WTC11 (cell line): ENCODE measurements around the gene PNRC1.

Experiments
- ATF1 ChIP-seq: sonication (generic); formaldehyde crosslinking; IDR thresholded peaks from 2 replicates; pipeline ENCODE4 v1.8.1; 2023; ENCODE audit warnings: mild to moderate bottlenecking, moderate library complexity, missing genetic modification reagents
- IRF2 ChIP-seq: sonication (generic); formaldehyde crosslinking; IDR thresholded peaks from 2 replicates; pipeline ENCODE4 v1.8.0; 2022; ENCODE audit warnings: low read depth, missing genetic modification reagents, borderline replicate concordance
- NFE2L1 ChIP-seq: sonication (generic); formaldehyde crosslinking; IDR thresholded peaks from 2 replicates; pipeline ENCODE4 v1.8.1; 2023; ENCODE audit warnings: missing genetic modification reagents
- TCF7 ChIP-seq: sonication (generic); formaldehyde crosslinking; IDR thresholded peaks from 2 replicates; pipeline ENCODE4 v1.8.0; 2022; ENCODE audit warnings: mild to moderate bottlenecking, low read depth, missing genetic modification reagents, moderate library complexity
- TP53 ChIP-seq: sonication (generic); formaldehyde crosslinking; IDR thresholded peaks from 2 replicates; pipeline ENCODE4 v1.8.1; 2023; ENCODE audit warnings: mild to moderate bottlenecking, missing genetic modification reagents
- TF ChIP-seq, protein P1 (sequence below): fragments of 200-600 bp; IDR thresholded peaks from 2 replicates; pipeline ENCODE4 v1.8.0; 2022; ENCODE audit warnings: antibody characterized with exemption
- TF ChIP-seq, protein P2 (sequence below): sonication (generic); formaldehyde crosslinking; IDR thresholded peaks from 2 replicates; pipeline ENCODE4 v1.8.1; 2023; ENCODE audit warnings: mild to moderate bottlenecking, missing genetic modification reagents, moderate library complexity
- TF ChIP-seq, protein P3 (sequence below): sonication (generic); formaldehyde crosslinking; IDR thresholded peaks from 2 replicates; pipeline ENCODE4 v1.8.0; 2022; ENCODE audit warnings: mild to moderate bottlenecking, missing genetic modification reagents
- TF ChIP-seq, protein P4 (sequence below): sonication (generic); formaldehyde crosslinking; IDR thresholded peaks from 2 replicates; pipeline ENCODE4 v1.8.1; 2023; ENCODE audit warnings: mild to moderate bottlenecking, missing genetic modification reagents
- TF ChIP-seq, protein P5 (sequence below): sonication (generic); formaldehyde crosslinking; conservative IDR thresholded peaks from 2 replicates; pipeline ENCODE4 v1.8.1; 2023; ENCODE audit warnings: mild to moderate bottlenecking, low read depth, missing genetic modification reagents, moderate library complexity
- TF ChIP-seq, protein P6 (sequence below): sonication (generic); formaldehyde crosslinking; IDR thresholded peaks from 2 replicates; pipeline ENCODE4 v1.8.1; 2023; ENCODE audit warnings: mild to moderate bottlenecking, moderate library complexity, missing genetic modification reagents

DNA sequence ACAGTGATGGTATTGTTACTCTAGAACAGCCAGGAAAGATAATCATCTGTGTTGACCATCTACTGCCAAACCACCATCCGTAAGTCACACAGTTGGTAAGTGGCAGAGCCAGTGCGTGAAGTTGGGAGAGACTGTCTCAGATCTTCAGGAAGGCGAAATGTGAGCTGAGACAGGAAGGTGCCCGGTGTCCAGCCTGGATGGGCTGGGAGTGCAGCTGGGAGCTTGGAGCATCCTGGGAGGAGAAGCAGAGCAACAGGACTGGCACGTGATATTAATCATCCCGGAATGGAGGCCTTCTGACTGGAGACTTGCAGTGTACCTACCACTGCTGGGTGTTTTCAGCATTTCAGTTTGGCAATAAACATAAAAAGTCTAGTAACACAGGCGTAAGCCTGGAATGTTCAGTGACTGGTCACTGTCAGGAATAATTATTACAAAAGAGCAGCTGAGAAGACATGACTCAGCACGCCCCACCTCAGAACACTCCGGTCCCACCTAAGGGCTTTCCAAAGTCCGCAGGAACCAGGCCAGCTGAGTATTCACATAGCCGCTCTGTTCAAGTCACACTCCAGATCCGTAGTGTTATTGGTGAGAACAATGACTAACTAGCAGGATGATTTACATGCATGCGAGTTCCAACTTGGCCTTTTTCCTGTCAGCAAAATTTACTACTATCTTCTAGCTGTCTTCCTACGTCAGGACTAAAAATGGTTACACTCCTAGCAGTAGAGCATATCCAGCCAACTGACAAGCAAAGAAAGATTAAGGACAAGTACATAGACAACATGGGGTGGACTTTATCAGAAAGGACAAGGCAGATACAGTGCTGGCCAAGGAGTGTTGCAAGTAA, 45.1 kb upstream of the PNRC1 start:
- TF ChIP-seq ATF1, result no peak
- TF ChIP-seq, protein P1, sequence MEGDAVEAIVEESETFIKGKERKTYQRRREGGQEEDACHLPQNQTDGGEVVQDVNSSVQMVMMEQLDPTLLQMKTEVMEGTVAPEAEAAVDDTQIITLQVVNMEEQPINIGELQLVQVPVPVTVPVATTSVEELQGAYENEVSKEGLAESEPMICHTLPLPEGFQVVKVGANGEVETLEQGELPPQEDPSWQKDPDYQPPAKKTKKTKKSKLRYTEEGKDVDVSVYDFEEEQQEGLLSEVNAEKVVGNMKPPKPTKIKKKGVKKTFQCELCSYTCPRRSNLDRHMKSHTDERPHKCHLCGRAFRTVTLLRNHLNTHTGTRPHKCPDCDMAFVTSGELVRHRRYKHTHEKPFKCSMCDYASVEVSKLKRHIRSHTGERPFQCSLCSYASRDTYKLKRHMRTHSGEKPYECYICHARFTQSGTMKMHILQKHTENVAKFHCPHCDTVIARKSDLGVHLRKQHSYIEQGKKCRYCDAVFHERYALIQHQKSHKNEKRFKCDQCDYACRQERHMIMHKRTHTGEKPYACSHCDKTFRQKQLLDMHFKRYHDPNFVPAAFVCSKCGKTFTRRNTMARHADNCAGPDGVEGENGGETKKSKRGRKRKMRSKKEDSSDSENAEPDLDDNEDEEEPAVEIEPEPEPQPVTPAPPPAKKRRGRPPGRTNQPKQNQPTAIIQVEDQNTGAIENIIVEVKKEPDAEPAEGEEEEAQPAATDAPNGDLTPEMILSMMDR, result no peak
- no peak for TF ChIP-seq TCF7
- TF ChIP-seq, protein P2, sequence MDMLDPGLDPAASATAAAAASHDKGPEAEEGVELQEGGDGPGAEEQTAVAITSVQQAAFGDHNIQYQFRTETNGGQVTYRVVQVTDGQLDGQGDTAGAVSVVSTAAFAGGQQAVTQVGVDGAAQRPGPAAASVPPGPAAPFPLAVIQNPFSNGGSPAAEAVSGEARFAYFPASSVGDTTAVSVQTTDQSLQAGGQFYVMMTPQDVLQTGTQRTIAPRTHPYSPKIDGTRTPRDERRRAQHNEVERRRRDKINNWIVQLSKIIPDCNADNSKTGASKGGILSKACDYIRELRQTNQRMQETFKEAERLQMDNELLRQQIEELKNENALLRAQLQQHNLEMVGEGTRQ (CRISPR knock-in tag), result no peak
- TF ChIP-seq NFE2L1 (CRISPR knock-in tag), result no peak
- TF ChIP-seq, protein P3, sequence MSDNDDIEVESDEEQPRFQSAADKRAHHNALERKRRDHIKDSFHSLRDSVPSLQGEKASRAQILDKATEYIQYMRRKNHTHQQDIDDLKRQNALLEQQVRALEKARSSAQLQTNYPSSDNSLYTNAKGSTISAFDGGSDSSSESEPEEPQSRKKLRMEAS (CRISPR knock-in tag), result no peak
- TF ChIP-seq, protein P4, sequence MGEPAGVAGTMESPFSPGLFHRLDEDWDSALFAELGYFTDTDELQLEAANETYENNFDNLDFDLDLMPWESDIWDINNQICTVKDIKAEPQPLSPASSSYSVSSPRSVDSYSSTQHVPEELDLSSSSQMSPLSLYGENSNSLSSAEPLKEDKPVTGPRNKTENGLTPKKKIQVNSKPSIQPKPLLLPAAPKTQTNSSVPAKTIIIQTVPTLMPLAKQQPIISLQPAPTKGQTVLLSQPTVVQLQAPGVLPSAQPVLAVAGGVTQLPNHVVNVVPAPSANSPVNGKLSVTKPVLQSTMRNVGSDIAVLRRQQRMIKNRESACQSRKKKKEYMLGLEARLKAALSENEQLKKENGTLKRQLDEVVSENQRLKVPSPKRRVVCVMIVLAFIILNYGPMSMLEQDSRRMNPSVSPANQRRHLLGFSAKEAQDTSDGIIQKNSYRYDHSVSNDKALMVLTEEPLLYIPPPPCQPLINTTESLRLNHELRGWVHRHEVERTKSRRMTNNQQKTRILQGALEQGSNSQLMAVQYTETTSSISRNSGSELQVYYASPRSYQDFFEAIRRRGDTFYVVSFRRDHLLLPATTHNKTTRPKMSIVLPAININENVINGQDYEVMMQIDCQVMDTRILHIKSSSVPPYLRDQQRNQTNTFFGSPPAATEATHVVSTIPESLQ (CRISPR knock-in tag), result no peak
- TF ChIP-seq, protein P5, sequence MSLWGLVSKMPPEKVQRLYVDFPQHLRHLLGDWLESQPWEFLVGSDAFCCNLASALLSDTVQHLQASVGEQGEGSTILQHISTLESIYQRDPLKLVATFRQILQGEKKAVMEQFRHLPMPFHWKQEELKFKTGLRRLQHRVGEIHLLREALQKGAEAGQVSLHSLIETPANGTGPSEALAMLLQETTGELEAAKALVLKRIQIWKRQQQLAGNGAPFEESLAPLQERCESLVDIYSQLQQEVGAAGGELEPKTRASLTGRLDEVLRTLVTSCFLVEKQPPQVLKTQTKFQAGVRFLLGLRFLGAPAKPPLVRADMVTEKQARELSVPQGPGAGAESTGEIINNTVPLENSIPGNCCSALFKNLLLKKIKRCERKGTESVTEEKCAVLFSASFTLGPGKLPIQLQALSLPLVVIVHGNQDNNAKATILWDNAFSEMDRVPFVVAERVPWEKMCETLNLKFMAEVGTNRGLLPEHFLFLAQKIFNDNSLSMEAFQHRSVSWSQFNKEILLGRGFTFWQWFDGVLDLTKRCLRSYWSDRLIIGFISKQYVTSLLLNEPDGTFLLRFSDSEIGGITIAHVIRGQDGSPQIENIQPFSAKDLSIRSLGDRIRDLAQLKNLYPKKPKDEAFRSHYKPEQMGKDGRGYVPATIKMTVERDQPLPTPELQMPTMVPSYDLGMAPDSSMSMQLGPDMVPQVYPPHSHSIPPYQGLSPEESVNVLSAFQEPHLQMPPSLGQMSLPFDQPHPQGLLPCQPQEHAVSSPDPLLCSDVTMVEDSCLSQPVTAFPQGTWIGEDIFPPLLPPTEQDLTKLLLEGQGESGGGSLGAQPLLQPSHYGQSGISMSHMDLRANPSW (CRISPR knock-in tag), result no peak
- no peak for TF ChIP-seq TP53
- TF ChIP-seq, protein P6, sequence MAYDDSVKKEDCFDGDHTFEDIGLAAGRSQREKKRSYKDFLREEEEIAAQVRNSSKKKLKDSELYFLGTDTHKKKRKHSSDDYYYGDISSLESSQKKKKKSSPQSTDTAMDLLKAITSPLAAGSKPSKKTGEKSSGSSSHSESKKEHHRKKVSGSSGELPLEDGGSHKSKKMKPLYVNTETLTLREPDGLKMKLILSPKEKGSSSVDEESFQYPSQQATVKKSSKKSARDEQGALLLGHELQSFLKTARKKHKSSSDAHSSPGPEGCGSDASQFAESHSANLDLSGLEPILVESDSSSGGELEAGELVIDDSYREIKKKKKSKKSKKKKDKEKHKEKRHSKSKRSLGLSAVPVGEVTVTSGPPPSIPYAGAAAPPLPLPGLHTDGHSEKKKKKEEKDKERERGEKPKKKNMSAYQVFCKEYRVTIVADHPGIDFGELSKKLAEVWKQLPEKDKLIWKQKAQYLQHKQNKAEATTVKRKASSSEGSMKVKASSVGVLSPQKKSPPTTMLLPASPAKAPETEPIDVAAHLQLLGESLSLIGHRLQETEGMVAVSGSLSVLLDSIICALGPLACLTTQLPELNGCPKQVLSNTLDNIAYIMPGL (CRISPR knock-in tag), result no peak
- no peak for TF ChIP-seq IRF2 (CRISPR knock-in tag)
